Fibroblast of skin of right biceps (primary cell): ENCODE measurements around the gene WDR64.
"Not testable (repeated sequence)": the region's sequence is repeated elsewhere in the genome, so short reads cannot be mapped to it uniquely, and the experiment has no call there.

Experiments used
- DNase-seq: peaks from one replicate; pipeline ENCODE4 v3.0.0-alpha.2; 2013

The WDR64 gene

DNA sequence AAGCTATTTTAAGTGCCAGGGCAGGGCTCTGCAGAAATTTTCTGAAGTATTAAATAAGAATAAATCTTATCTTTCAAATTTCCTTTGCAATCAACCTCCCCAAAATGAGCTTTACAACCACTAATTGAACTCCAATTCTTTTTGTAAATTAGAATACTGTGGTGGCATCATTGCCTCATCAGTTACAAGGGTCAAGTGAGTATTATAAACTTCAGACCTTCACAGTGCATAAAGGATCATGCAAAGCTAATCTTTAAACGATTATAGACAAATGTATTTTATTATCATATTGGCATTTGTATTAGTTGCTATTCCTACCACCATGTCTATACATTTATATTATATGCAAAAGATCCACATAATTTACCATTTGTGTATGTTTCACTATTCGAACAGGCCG, 19.1 kb upstream of the WDR64 start:
- DNase-seq: no peak

GRCh38 chr1:241635556-241636152, 16.4 kb upstream of the WDR64 start:
- no peak for DNase-seq

DNA sequence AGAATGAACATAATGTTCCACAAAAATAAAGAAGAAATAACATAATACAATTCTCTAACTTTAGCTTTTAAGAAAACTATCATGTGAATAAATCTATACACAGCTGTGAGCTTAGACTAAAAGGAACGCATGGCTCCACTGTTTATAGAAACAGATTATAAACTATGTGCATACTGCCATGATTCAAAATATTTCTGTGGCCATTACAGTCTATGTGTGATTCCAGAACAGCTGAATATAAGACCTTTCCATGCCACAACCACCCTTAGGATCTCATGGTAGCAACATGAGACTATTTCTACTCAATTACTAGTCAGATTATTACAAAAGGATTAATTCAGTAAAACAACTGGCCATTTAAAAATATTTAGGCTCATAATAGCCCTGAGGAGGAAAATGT, 15.8 kb upstream of the WDR64 start:
- DNase-seq: no peak

DNA sequence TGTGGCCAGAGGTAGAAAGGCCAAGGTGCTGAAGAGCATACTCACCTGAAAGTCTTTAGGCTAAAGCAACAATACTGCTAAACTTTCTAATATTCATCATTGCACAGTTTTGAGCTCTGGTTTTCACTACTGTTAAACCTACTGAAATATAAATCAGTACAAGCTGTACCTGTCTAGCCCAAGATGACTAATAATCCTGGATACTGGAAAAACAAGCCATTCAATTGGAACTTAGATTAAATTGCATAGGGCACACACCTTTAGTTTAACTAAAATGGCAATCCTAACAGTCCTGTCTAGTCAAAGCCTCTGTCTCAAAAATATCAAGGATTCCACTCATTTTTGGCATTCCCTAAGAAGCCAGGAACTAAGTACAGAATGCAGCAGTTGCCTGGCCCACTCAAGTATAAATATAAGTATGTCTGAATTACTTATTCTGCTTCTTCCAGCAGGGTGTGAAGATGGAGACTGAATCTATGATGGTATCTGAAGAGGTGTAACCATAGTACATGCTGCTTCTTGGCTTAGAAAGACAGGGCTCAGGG, 15.0 kb upstream of the WDR64 start:
- peak; percentile 39 for DNase-seq

- DNase-seq: no peak
Measured at GRCh38 chr1:241637604-241638003, 14.5 kb upstream of the WDR64 start.

- no peak for DNase-seq
Measured at GRCh38 chr1:241638099-241638682, 13.9 kb upstream of the WDR64 start.

GRCh38 chr1:241638909-241639622, 13.0 kb upstream of the WDR64 start:
- no peak for DNase-seq

GRCh38 chr1:241639623-241640148, 12.4 kb upstream of the WDR64 start:
- peak; percentile 33 for DNase-seq

DNA sequence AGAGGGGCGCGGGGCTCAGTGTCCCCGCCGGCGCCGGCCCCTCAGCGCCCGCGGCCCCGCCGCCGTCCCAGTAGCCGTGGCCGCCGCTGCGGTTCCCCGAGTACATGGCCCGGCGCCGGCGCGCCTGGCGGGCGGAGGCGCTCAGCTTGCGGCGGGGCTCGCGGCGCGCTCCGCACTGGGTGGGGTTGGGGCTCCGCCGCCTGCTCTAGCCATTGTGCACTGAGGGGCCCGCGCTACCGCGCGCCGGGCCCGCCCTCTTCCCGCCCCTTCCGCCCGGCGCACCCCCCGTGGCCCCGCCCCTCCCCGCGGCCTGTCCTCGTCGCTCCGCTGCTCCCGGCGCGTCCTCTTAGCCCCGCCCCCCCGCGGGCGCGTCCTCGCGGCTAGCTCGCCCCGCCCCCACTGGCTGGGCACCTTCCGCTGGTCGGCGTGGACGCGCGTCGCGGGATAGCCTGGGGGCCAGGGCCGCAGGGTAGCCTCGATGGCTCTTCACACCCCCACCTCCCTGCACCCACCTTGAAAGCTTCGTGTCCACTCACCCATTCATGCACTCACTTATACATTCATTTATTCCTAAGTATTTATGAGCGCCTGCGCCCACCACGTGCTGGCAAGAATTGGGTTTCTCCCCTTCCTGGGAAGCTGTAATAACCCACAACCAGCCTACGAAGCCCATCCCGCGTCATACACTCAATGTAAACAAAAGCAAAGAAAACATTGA, 11.8 kb upstream of the WDR64 start, which contains the start of the genes CHML and OPN3:
TSS of gene CHML (minus strand) at position 221 of the 718 bp plus-strand sequence. CDS start 4,603 bp downstream, outside the sequence.
TSS of gene OPN3 (minus strand) at position 221 of the 718 bp plus-strand sequence. CDS start at position 106, 115 bp downstream.
- DNase-seq: peak; percentile 90

DNA sequence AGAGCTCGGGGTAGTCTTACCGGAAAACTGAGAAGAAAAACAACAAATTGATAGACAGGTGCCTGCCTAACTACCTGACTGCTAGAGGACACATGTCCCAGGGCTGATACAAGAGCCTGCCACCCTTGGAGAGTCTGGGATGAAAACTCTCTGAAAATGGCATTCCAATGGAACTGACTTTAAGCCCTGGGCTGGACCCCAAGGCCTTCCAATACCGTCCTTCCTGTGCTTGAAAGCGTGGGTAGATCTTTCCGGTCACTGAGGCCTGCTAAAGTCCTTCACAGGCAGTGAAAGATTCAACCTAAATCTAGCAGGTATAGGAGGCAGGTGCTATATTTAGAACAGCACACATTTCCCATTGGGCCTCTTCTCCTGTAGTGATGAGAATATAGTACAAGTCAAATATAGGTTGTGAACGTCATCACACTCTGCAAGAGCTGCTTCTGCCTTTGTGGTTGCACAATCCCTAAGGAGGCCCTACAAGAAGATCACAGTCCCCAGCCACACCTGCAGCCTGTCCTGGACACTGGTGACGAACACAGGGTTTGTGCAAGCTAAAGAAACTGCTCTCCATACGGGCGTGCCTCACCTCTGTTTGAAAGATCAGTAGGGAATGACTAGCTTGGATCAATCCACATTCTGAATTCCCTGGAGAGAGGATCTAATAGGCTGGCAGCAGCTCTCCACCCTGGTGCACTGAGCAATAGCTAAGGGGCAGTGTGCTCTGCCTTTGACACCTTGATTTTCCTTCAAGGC, 11.0 kb upstream of the WDR64 start:
- DNase-seq: no peak

DNA sequence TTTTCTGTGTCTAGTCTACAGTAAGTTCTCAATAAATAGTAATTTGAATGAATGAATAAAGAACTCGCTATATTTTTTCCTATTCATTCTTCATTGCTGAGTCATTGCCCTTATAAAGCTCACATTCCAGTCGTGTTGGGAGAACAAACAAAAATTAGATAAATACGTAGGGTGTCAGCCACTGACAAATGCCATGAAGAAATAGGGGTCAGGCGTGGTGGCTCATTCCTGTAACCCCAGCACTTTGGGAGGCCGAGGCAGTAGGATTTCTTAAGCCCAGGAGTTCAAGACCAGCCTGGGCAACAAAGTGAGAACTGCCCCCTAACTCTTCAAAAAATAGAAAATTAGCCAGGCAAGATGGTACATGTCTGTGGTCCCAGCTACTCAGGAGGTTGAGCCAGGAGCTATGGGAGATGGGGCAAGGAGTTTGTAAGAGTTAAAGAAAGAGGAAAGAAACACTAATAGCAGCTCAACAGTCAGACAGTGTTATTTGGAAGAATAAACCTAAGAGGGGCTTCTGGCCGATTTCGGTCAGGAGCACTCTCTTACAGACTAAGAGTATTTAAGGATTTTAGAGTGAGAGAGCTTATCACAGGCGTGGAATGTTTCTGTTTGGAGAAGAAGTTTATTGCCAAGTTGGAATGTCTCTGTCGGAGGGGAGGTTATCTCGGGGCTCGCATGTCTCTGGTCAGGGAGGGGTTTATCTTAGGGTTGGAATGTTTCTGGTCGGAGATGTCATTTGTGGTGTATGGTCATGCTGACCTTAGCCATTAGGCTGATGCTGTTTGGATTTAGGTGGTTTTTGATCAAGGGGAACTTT, 10.1 kb upstream of the WDR64 start:
- DNase-seq: peak; percentile 48

DNA sequence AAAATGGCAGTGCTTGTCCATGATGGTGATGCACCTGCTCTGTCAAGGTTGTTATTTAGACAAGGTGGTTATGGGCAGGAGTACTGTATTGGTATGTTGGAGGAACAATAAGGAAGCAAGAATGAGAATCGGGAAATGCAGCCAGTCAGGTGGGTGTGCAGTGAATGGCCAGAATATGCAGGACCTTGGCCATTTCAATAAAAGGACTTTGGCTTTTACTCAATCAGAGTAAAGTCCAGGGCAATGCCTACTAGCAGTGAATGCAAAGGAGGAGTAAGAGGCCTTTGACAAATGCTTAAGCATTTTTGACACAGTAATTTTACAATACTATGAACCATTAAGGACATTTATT, 9.5 kb upstream of the WDR64 start:
- no peak for DNase-seq

- DNase-seq: no peak
Measured at GRCh38 chr1:241644259-241644658, 7.8 kb upstream of the WDR64 start.

DNA sequence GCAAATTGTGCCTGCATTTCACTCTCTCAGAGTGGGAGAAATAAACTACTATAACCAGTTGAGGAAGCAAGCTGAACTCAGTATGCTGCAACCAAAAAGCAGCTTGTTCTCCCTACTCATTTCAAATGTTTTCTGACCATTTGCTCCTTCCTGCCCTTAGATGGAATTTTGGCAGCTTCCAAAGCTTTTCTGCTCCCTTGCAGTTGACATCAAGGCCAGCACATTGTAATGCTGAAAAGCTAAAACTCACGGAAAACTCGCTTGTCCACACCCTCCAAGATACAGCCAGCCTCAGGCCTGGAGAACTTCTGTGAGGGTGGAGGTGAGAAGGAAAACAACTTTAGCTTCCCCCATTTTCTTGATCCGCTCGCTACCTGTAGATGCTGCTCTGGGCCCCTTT, 6.9 kb upstream of the WDR64 start:
- DNase-seq: no peak

DNA sequence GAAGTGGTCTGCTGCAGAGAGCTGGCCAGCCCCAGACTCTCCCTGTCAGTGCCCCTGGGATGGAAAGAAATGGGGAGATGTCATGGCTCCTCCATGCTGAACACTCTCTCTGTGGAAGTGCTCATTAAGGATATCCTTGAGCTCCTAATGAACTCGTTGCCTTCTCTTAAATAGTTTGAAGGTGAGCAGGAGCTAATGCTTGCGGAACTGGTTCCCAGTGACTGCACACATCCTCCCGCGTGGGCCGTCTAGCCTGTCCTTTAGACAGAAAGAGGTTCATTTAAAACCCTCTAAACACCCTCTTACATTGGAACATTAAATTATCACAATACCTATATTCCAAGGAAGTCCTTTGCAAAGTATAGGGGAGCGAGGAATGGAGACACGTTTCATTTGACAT, 5.9 kb upstream of the WDR64 start:
- no peak for DNase-seq

DNA sequence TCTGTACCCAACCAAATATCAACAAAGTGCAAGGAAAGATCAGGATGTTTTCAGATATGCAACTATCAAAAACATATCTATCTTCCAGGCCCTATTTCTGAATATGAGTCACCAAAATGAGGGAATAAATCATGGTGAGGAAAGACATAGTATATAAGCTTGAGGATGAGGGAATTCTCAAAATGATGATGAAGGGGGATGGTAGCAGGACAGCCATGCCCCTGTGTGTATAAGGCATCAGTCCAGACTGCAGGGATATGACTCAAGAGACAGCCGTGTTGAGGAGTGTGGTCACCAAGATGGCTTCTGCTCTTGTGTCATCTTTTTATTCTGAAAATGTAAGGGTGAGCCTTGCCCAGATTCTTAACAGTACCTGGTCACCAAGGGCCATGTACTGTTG, 4.4 kb upstream of the WDR64 start:
- DNase-seq: peak; percentile 86

- DNase-seq: no peak
Measured at GRCh38 chr1:241648159-241648558, 3.9 kb upstream of the WDR64 start.

DNA sequence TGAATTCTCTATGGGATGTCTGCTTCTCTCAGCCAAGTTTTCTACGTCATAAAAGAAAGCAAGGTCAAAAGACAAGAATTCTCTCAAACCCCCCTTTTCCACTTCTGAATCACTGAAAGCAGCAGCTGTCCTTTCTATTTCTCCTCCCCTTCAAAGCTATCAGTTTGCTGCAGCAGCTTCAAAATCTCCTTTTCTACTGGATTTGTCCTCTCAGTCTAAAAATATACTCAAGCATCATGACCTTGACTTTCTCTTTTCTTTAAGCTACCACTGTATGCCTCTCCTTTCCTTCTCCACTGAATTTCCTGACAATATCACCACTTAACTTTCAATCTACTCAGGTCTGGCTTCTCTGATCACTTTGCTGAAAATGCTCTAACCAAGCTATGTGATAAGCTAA, 1.9 kb downstream of the WDR64 start:
- no peak for DNase-seq

DNA sequence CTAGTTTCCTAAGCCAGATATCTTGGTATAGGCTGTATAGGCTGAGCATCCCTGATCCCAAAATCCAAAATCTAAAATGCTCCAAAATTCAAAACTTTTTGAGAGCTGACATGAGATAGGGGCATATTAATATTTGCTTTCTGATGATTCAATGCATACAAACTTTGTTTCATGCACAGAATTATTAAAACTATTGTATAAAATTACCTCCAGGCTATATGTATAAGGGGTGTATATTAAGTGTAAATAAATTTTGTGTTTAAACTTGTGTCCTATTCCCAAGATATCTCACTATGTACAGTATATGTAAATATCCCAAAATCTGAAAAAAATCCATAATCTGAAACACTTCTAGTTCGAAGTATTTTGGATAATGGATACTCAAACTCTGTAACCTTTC, 2.6 kb downstream of the WDR64 start:
- no peak for DNase-seq

- DNase-seq: peak; percentile 22
Measured at GRCh38 chr1:241658081-241658793, 6.2 kb downstream of the WDR64 start.

DNA sequence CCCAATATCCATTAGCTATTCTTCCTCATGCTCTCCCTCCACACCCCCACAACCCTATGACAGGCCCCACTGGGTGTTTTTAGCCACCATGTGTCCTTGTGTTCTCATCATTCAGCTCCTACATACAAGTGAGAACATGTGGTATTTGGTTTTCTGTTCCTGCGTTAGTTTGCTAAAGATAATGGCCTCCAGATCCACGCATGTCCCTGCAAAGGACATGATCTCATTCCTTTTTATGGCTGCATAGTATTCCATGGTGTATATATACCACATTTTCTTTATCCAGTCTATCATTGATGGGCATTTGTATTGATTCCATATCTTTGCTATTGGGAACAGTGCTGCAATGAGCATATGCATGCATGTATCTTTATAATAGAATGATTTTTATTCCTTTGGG, 6.9 kb downstream of the WDR64 start:
- DNase-seq: not testable (repeated sequence)
